ENCODE results near the gene CXCR4. TPM values are rescaled to one million over a fixed set of nuclear protein-coding genes. Genes with fewer than 3 reads are reported as not detected.

The CXCR4 gene
- total and polyA plus RNA-seq, 2 experiments from 2014 or later, result 2.1 TPM

DNA sequence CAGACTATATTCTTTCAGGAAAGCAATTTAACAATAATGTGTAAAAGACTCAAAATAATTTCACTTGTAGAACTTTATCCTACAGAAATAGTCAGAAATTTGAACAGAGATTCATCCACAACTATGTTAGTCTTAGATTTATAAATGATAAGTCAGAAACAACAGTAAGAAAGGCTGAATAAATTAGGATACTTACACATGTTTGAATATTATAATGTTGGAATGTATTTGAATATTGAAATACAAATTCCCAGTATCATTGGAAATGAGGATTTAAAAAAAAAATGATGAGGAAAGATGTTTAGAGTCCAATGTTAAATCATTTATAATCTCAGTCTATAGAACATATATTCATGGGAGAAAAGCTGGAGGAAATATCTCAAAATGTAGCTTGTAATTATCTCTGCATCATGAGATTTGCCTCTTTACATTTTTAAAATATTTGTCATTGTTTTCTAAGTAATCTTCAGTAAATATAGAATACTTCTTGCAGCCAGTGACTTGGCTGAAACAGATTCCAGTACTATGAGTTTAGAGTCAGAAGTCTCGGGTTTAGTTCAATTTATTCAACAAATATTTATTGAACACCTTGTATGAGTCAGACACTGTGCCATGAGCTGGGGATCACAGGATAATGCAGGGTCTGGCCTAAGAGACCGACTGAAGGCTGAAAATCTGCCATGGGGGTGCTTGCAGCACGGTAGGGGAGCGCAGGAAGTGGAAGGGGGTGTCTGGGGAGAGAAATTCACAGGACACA, 32.3 kb downstream of the CXCR4 start (continued):
- TF ChIP-seq NANOG (IDR thresholded peaks at IDR 0.05; ENCODE audit: borderline replicate concordance) (no peak), JUNB (IDR thresholded peaks at IDR 0.05; ENCODE audit: unreplicated experiment) (no peak), POLR2AphosphoS5 (IDR thresholded peaks at IDR 0.05; ENCODE audit: low read depth) (no peak), ZNF331 (CRISPR knock-in tag; IDR thresholded peaks at IDR 0.05; ENCODE audit: low read depth) (no peak), EZH2phosphoT487 (IDR thresholded peaks at IDR 0.05; ENCODE audit: unreplicated experiment) (no peak), EZH2 (IDR thresholded peaks at IDR 0.05; ENCODE audit: low read depth, unreplicated experiment) (no peak), ZNF114 (CRISPR knock-in tag; IDR thresholded peaks at IDR 0.05) (no peak)
- TF ChIP-seq, protein P1, sequence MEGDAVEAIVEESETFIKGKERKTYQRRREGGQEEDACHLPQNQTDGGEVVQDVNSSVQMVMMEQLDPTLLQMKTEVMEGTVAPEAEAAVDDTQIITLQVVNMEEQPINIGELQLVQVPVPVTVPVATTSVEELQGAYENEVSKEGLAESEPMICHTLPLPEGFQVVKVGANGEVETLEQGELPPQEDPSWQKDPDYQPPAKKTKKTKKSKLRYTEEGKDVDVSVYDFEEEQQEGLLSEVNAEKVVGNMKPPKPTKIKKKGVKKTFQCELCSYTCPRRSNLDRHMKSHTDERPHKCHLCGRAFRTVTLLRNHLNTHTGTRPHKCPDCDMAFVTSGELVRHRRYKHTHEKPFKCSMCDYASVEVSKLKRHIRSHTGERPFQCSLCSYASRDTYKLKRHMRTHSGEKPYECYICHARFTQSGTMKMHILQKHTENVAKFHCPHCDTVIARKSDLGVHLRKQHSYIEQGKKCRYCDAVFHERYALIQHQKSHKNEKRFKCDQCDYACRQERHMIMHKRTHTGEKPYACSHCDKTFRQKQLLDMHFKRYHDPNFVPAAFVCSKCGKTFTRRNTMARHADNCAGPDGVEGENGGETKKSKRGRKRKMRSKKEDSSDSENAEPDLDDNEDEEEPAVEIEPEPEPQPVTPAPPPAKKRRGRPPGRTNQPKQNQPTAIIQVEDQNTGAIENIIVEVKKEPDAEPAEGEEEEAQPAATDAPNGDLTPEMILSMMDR (conservative IDR thresholded peaks at IDR 0.05; ENCODE audit: low read depth in 2 of 2), result no peak
- TF ChIP-seq, protein P2, sequence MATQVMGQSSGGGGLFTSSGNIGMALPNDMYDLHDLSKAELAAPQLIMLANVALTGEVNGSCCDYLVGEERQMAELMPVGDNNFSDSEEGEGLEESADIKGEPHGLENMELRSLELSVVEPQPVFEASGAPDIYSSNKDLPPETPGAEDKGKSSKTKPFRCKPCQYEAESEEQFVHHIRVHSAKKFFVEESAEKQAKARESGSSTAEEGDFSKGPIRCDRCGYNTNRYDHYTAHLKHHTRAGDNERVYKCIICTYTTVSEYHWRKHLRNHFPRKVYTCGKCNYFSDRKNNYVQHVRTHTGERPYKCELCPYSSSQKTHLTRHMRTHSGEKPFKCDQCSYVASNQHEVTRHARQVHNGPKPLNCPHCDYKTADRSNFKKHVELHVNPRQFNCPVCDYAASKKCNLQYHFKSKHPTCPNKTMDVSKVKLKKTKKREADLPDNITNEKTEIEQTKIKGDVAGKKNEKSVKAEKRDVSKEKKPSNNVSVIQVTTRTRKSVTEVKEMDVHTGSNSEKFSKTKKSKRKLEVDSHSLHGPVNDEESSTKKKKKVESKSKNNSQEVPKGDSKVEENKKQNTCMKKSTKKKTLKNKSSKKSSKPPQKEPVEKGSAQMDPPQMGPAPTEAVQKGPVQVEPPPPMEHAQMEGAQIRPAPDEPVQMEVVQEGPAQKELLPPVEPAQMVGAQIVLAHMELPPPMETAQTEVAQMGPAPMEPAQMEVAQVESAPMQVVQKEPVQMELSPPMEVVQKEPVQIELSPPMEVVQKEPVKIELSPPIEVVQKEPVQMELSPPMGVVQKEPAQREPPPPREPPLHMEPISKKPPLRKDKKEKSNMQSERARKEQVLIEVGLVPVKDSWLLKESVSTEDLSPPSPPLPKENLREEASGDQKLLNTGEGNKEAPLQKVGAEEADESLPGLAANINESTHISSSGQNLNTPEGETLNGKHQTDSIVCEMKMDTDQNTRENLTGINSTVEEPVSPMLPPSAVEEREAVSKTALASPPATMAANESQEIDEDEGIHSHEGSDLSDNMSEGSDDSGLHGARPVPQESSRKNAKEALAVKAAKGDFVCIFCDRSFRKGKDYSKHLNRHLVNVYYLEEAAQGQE (IDR thresholded peaks at IDR 0.05; ENCODE audit: unreplicated experiment), result no peak
- TF ChIP-seq, protein P3, sequence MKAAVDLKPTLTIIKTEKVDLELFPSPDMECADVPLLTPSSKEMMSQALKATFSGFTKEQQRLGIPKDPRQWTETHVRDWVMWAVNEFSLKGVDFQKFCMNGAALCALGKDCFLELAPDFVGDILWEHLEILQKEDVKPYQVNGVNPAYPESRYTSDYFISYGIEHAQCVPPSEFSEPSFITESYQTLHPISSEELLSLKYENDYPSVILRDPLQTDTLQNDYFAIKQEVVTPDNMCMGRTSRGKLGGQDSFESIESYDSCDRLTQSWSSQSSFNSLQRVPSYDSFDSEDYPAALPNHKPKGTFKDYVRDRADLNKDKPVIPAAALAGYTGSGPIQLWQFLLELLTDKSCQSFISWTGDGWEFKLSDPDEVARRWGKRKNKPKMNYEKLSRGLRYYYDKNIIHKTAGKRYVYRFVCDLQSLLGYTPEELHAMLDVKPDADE (IDR thresholded peaks at IDR 0.05), result no peak

GRCh38 chr2:136081582-136082210, 36.3 kb downstream of the CXCR4 start:
- peak; percentile 64 for ATAC-seq
- no peak overlapping the region for H3K4me3 Mint-ChIP-seq

More at GRCh38 chr2:136081582-136082210, 36.3 kb downstream of the CXCR4 start:
- Histone ChIP-seq H3K27me3 (ENCODE audit: insufficient read depth) (no peaks in the 10 kb centered on the region), H3K4me3 (no peak overlapping the region), H3K9me2 (ENCODE audit: insufficient read depth) (peaks cover 16% of the 10 kb centered on the region), H3K4me2 (no peak overlapping the region), H3F3A (replicated peaks; ENCODE audit: low read depth) (no peaks in the 10 kb centered on the region), H3K79me2 (replicated peaks; ENCODE audit: insufficient read depth) (no peaks in the 10 kb centered on the region), H3K4me1 (ENCODE audit: insufficient read depth) (no peaks in the 10 kb centered on the region), H4K20me1 (replicated peaks; ENCODE audit: insufficient read depth) (no peaks in the 10 kb centered on the region), H3K27ac (ENCODE audit: low read depth) (no peak overlapping the region), H3K36me3 (ENCODE audit: insufficient read depth) (no peaks in the 10 kb centered on the region), H2AFZ (0 out of 2 replicates have a peak overlapping the region, but pooled peaks have one; percentile 43)
- peaks cover 1% of the 10 kb centered on the region; the same call in 1 of the 3 replicates for H3K36me3 Mint-ChIP-seq (ENCODE audit: low read depth)
- peaks cover 3% of the 10 kb centered on the region; the same call in 2 of the 3 replicates for H3K9me3 Mint-ChIP-seq
- DNase-seq (ENCODE audit: low spot score), result no peak
- H3K4me1 Mint-ChIP-seq, result no peaks in the 10 kb centered on the region
- no peak overlapping the region for H3K27ac Mint-ChIP-seq
- TF ChIP-seq, protein P1 (conservative IDR thresholded peaks at IDR 0.05; ENCODE audit: low read depth in 2 of 2), result peak; percentile 10 to 17; a peak in 1 of 4 replicates
- TF ChIP-seq JUNB (IDR thresholded peaks at IDR 0.05; ENCODE audit: unreplicated experiment), result no peak
- H3K27me3 Mint-ChIP-seq (ENCODE audit: insufficient read depth, low read depth, poor library complexity), result peaks cover 2% of the 10 kb centered on the region
